ENCODE data around the gene PRKN.

PRKN gene

GRCh38 chr6:161677188-161677587, 1050.4 kb downstream of the PRKN start:
- TF ChIP-seq CTCF (IDR thresholded peaks at IDR 0.05): no peak
- Histone ChIP-seq H3K36me3 (no peaks in the 10 kb centered on the region), H3K4me3 (no peak overlapping the region), H3K4me1 (no peaks in the 10 kb centered on the region), H3K9me3 (no peaks in the 10 kb centered on the region), H3K27ac (no peak overlapping the region), H3K27me3 (no peaks in the 10 kb centered on the region)
- intact Hi-C loops (cut with DNase I; ENCODE audit: low total_unique reads): no loop called here
- DNase-seq: no peak

- H3K4me1 ChIP-seq: no peaks in the 10 kb centered on the region
- H3K9me3 ChIP-seq: no peaks in the 10 kb centered on the region
- no peak for TF ChIP-seq CTCF (IDR thresholded peaks at IDR 0.05)
- H3K4me3 ChIP-seq: no peak overlapping the region
- no peak overlapping the region for H3K27ac ChIP-seq
- no peak for DNase-seq
- intact Hi-C loops (cut with DNase I; ENCODE audit: low total_unique reads): no loop called here
- no peaks in the 10 kb centered on the region for H3K36me3 ChIP-seq
- H3K27me3 ChIP-seq: no peaks in the 10 kb centered on the region
Measured at GRCh38 chr6:161676586-161676985, 1051.0 kb downstream of the PRKN start.

- H3K27me3 ChIP-seq: no peaks in the 10 kb centered on the region
- no peak for TF ChIP-seq CTCF (IDR thresholded peaks at IDR 0.05)
- no peaks in the 10 kb centered on the region for H3K9me3 ChIP-seq
- intact Hi-C loops (cut with DNase I; ENCODE audit: low total_unique reads): no loop called here
- no peaks in the 10 kb centered on the region for H3K36me3 ChIP-seq
- no peaks in the 10 kb centered on the region for H3K4me1 ChIP-seq
- DNase-seq: no peak
- no peak overlapping the region for H3K27ac ChIP-seq
- no peak overlapping the region for H3K4me3 ChIP-seq
Measured at GRCh38 chr6:161674930-161675682, 1052.5 kb downstream of the PRKN start.

- H3K36me3 ChIP-seq: no peaks in the 10 kb centered on the region
- TF ChIP-seq CTCF (IDR thresholded peaks at IDR 0.05): no peak
- intact Hi-C loops (cut with DNase I; ENCODE audit: low total_unique reads): no loop called here
Measured at GRCh38 chr6:161673026-161673425, 1054.5 kb downstream of the PRKN start.

GRCh38 chr6:161671117-161671516, 1056.4 kb downstream of the PRKN start:
- DNase-seq: no peak
- H3K27me3 ChIP-seq: no peaks in the 10 kb centered on the region

More at GRCh38 chr6:161673026-161673425, 1054.5 kb downstream of the PRKN start:
- Histone ChIP-seq H3K9me3 (no peaks in the 10 kb centered on the region), H3K4me1 (no peaks in the 10 kb centered on the region), H3K4me3 (no peak overlapping the region), H3K27me3 (no peaks in the 10 kb centered on the region), H3K27ac (no peak overlapping the region)
- no peak for DNase-seq

More at GRCh38 chr6:161671117-161671516, 1056.4 kb downstream of the PRKN start:
- no peaks in the 10 kb centered on the region for H3K36me3 ChIP-seq
- no peaks in the 10 kb centered on the region for H3K4me1 ChIP-seq
- no peak overlapping the region for H3K4me3 ChIP-seq
- no peak overlapping the region for H3K27ac ChIP-seq
- no peak for TF ChIP-seq CTCF (IDR thresholded peaks at IDR 0.05)
- intact Hi-C loops (cut with DNase I; ENCODE audit: low total_unique reads): no loop called here
- no peaks in the 10 kb centered on the region for H3K9me3 ChIP-seq

Data from tibial artery (tissue), 4 donors.